IPS-18c (cell line): ENCODE data around the gene ZNF225.
"Not testable (repeated sequence)": the region's sequence is repeated elsewhere in the genome, so short reads cannot be mapped to it uniquely, and the experiment has no call there.

ENCODE experiments used
- H3K4me3 ChIP-seq: 2 replicates; pipeline ENCODE4 v1.7.0; 2013; ENCODE audit warnings: low read depth, mild to moderate bottlenecking, low read length, moderate library complexity; ENCODE audit not compliant: insufficient read depth
- H3K9me3 ChIP-seq: one replicate; pipeline ENCODE4 v1.6.1; 2013; ENCODE audit warnings: mild to moderate bottlenecking, low read length, moderate library complexity; ENCODE audit not compliant: control insufficient read depth, insufficient read depth

The ZNF225 gene

GRCh38 chr19:44113138-44113783, at the start of gene ZNF225:
TSS of gene ZNF225 (plus strand) at chr19:44113399. CDS start at chr19:44115828, 2,429 bp downstream.
- no peaks in the 10 kb centered on the region for H3K9me3 ChIP-seq
- H3K4me3 ChIP-seq, result peak within 1 kb of the TSS; percentile 64

- Histone ChIP-seq H3K4me3 (no peak overlapping the region; the same call in 1 of the 2 replicates), H3K9me3 (peaks cover 5% of the 10 kb centered on the region)
Observed at GRCh38 chr19:44066305-44066704, 46.9 kb upstream of the ZNF225 start.

GRCh38 chr19:44069415-44069814, 43.8 kb upstream of the ZNF225 start:
- Histone ChIP-seq H3K9me3 (peaks cover 5% of the 10 kb centered on the region), H3K4me3 (no peak overlapping the region)

GRCh38 chr19:44071824-44072542, 41.2 kb upstream of the ZNF225 start, which contains the start of gene ZNF284:
TSS of gene ZNF284 (plus strand) at chr19:44072159. CDS start at chr19:44076390, 4,231 bp downstream.
- H3K4me3 ChIP-seq, result peak within 1 kb of the TSS; percentile 65
- no peaks in the 10 kb centered on the region for H3K9me3 ChIP-seq

GRCh38 chr19:44072543-44073401, 40.4 kb upstream of the ZNF225 start:
- Histone ChIP-seq H3K9me3 (no peaks in the 10 kb centered on the region), H3K4me3 (peak overlapping the region; percentile 65)

GRCh38 chr19:44076325-44076724, 36.9 kb upstream of the ZNF225 start:
- H3K9me3 ChIP-seq, result no peaks in the 10 kb centered on the region
- H3K4me3 ChIP-seq, result no peak overlapping the region

GRCh38 chr19:44092108-44092507, 21.1 kb upstream of the ZNF225 start:
- no peak overlapping the region for H3K4me3 ChIP-seq
- H3K9me3 ChIP-seq, result no peaks in the 10 kb centered on the region

- no peaks in the 10 kb centered on the region for H3K9me3 ChIP-seq
- peak within 1 kb of the TSS; percentile 86 for H3K4me3 ChIP-seq
Observed at GRCh38 chr19:44093931-44094765, 19.1 kb upstream of the ZNF225 start, which contains the start of gene ZNF224. TSS of gene ZNF224 (plus strand) at chr19:44094361. CDS start at chr19:44097874, 3,513 bp downstream.

GRCh38 chr19:44107751-44108150, 5.4 kb upstream of the ZNF225 start:
- Histone ChIP-seq H3K9me3 (peaks cover 12% of the 10 kb centered on the region), H3K4me3 (no peak overlapping the region)

GRCh38 chr19:44109458-44109857, 3.7 kb upstream of the ZNF225 start:
- Histone ChIP-seq H3K9me3 (peaks cover 12% of the 10 kb centered on the region), H3K4me3 (no peak overlapping the region)

- Histone ChIP-seq H3K9me3 (peaks cover 3% of the 10 kb centered on the region), H3K4me3 (peak overlapping the region; percentile 64)
Observed at GRCh38 chr19:44111910-44112463, 1.2 kb upstream of the ZNF225 start.

- H3K4me3 ChIP-seq, result peak overlapping the region; percentile 64
- no peaks in the 10 kb centered on the region for H3K9me3 ChIP-seq
Observed at GRCh38 chr19:44112802-44113137, 429 bp upstream of the ZNF225 start.

- Histone ChIP-seq H3K4me3 (peak overlapping the region; percentile 64), H3K9me3 (no peaks in the 10 kb centered on the region)
Observed at GRCh38 chr19:44113784-44114390, 688 bp downstream of the ZNF225 start.

GRCh38 chr19:44121162-44121561, 8.0 kb downstream of the ZNF225 start:
- H3K9me3 ChIP-seq, H3K4me3 ChIP-seq: not testable (repeated sequence)

- Histone ChIP-seq H3K4me3 (no peak overlapping the region; the same call in 1 of the 2 replicates), H3K9me3 (peaks cover 10% of the 10 kb centered on the region)
Observed at GRCh38 chr19:44131955-44132354, 18.8 kb downstream of the ZNF225 start.
